ENCODE measurements around the gene FLOT2. TPM values are rescaled to one million over a fixed set of nuclear protein-coding genes. Genes with fewer than 3 reads are reported as not detected.

The FLOT2 gene
- total and polyA plus RNA-seq, 10 of the 15 experiments (the other 5 are each of a cell fraction or from before 2014, with no cell fraction given), result 56.8 to 302 (median 149) TPM

DNA sequence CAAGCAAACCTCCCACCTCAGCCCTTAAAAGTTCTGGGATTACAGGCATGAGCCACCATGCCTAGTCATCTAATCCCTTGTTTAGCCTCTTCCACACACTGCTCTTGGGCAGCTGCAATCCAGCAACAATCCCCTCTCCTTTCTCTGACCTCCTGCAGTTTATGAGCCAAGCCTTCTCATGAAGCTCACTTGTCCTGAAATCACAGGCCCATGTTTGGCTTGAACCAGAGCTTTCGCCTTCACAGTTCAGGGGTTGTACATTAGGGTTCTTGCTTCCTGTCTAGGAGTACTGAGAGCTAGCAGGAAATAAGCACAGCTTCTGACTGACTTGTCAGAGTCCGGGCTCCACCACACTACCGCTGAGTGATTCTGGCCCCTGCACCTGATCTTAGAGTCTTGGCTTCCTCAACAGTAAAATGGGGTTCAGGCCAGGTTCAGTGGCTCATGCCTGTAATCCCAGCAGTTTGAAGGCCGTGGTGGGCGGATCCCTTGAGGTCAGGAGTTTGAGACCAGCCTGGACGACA, 26.4 kb downstream of the FLOT2 start (continued):
- TF ChIP-seq, protein P1, sequence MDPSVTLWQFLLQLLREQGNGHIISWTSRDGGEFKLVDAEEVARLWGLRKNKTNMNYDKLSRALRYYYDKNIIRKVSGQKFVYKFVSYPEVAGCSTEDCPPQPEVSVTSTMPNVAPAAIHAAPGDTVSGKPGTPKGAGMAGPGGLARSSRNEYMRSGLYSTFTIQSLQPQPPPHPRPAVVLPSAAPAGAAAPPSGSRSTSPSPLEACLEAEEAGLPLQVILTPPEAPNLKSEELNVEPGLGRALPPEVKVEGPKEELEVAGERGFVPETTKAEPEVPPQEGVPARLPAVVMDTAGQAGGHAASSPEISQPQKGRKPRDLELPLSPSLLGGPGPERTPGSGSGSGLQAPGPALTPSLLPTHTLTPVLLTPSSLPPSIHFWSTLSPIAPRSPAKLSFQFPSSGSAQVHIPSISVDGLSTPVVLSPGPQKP (IDR thresholded peaks at IDR 0.05; ENCODE audit: low read depth, low read length), result no peak
- TF ChIP-seq RUNX3 (IDR thresholded peaks at IDR 0.05; ENCODE audit: low read length), result peak; percentile 46
- TF ChIP-seq POLR2AphosphoS5 (IDR thresholded peaks at IDR 0.05; ENCODE audit: low read length), result peak; percentile 68; the same call in 1 of the 2 replicates
- TF ChIP-seq, protein P2, sequence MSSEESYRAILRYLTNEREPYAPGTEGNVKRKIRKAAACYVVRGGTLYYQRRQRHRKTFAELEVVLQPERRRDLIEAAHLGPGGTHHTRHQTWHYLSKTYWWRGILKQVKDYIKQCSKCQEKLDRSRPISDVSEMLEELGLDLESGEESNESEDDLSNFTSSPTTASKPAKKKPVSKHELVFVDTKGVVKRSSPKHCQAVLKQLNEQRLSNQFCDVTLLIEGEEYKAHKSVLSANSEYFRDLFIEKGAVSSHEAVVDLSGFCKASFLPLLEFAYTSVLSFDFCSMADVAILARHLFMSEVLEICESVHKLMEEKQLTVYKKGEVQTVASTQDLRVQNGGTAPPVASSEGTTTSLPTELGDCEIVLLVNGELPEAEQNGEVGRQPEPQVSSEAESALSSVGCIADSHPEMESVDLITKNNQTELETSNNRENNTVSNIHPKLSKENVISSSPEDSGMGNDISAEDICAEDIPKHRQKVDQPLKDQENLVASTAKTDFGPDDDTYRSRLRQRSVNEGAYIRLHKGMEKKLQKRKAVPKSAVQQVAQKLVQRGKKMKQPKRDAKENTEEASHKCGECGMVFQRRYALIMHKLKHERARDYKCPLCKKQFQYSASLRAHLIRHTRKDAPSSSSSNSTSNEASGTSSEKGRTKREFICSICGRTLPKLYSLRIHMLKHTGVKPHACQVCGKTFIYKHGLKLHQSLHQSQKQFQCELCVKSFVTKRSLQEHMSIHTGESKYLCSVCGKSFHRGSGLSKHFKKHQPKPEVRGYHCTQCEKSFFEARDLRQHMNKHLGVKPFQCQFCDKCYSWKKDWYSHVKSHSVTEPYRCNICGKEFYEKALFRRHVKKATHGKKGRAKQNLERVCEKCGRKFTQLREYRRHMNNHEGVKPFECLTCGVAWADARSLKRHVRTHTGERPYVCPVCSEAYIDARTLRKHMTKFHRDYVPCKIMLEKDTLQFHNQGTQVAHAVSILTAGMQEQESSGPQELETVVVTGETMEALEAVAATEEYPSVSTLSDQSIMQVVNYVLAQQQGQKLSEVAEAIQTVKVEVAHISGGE (CRISPR knock-in tag; IDR thresholded peaks at IDR 0.05), result 0 out of 2 replicates have a peak, but pooled peaks have one; percentile 24
- TF ChIP-seq YY1 (IDR thresholded peaks at IDR 0.05; ENCODE audit: low read depth, low read length), result 0 out of 2 replicates have a peak, but pooled peaks have one; percentile 37
- TF ChIP-seq RB1 (IDR thresholded peaks at IDR 0.05; ENCODE audit: borderline replicate concordance), result no peak
- TF ChIP-seq ZNF217 (IDR thresholded peaks at IDR 0.05), result no peak
- TF ChIP-seq MYC (IDR thresholded peaks at IDR 0.05; ENCODE audit: insufficient read depth, insufficient read length, insufficient replicate concordance, low read length, severe bottlenecking), result no peak
- no peak for TF ChIP-seq JUND (IDR thresholded peaks at IDR 0.05; ENCODE audit: low read depth, low read length)
- TF ChIP-seq, protein P3, sequence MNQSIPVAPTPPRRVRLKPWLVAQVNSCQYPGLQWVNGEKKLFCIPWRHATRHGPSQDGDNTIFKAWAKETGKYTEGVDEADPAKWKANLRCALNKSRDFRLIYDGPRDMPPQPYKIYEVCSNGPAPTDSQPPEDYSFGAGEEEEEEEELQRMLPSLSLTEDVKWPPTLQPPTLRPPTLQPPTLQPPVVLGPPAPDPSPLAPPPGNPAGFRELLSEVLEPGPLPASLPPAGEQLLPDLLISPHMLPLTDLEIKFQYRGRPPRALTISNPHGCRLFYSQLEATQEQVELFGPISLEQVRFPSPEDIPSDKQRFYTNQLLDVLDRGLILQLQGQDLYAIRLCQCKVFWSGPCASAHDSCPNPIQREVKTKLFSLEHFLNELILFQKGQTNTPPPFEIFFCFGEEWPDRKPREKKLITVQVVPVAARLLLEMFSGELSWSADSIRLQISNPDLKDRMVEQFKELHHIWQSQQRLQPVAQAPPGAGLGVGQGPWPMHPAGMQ (IDR thresholded peaks at IDR 0.05; ENCODE audit: borderline replicate concordance), result no peak
- TF ChIP-seq YBX1 (IDR thresholded peaks at IDR 0.05), result no peak
- TF ChIP-seq IKZF2 (IDR thresholded peaks at IDR 0.05), result peak; percentile 16 to 33; a peak in 2 of 4 replicates
- TF ChIP-seq, protein P4, sequence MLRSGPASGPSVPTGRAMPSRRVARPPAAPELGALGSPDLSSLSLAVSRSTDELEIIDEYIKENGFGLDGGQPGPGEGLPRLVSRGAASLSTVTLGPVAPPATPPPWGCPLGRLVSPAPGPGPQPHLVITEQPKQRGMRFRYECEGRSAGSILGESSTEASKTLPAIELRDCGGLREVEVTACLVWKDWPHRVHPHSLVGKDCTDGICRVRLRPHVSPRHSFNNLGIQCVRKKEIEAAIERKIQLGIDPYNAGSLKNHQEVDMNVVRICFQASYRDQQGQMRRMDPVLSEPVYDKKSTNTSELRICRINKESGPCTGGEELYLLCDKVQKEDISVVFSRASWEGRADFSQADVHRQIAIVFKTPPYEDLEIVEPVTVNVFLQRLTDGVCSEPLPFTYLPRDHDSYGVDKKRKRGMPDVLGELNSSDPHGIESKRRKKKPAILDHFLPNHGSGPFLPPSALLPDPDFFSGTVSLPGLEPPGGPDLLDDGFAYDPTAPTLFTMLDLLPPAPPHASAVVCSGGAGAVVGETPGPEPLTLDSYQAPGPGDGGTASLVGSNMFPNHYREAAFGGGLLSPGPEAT (IDR thresholded peaks at IDR 0.05; ENCODE audit: low read depth), result no peak
- no peak for TF ChIP-seq RCOR1 (conservative IDR thresholded peaks at IDR 0.05; ENCODE audit: low read depth, low read length)
- TF ChIP-seq EGR1 (IDR thresholded peaks at IDR 0.05; ENCODE audit: borderline replicate concordance in 1 of 2, low read depth in 2 of 2, low read length in 2 of 2), result no peak
- no peak for TF ChIP-seq LARP7 (IDR thresholded peaks at IDR 0.05)
- TF ChIP-seq SP1 (IDR thresholded peaks at IDR 0.05; ENCODE audit: low read depth, low read length), result no peak
- TF ChIP-seq, protein P5, sequence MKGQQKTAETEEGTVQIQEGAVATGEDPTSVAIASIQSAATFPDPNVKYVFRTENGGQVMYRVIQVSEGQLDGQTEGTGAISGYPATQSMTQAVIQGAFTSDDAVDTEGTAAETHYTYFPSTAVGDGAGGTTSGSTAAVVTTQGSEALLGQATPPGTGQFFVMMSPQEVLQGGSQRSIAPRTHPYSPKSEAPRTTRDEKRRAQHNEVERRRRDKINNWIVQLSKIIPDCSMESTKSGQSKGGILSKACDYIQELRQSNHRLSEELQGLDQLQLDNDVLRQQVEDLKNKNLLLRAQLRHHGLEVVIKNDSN (IDR thresholded peaks at IDR 0.05; ENCODE audit: borderline replicate concordance, extremely low read length, insufficient read depth, low read depth, low read length), result no peak
- TF ChIP-seq CBX3 (IDR thresholded peaks at IDR 0.05; ENCODE audit: borderline replicate concordance, low read depth), result no peak
- TF ChIP-seq NFYB (IDR thresholded peaks at IDR 0.05; ENCODE audit: insufficient read depth, low read depth, low read length), result no peak
- no peak for TF ChIP-seq HDAC2 (IDR thresholded peaks at IDR 0.05)
- no peak for TF ChIP-seq MYB (IDR thresholded peaks at IDR 0.05; ENCODE audit: borderline replicate concordance, low read depth, low read length)

Measured in GM12878 (cell line).